ENCODE measurements around the gene SNX20.

Gene SNX20

DNA sequence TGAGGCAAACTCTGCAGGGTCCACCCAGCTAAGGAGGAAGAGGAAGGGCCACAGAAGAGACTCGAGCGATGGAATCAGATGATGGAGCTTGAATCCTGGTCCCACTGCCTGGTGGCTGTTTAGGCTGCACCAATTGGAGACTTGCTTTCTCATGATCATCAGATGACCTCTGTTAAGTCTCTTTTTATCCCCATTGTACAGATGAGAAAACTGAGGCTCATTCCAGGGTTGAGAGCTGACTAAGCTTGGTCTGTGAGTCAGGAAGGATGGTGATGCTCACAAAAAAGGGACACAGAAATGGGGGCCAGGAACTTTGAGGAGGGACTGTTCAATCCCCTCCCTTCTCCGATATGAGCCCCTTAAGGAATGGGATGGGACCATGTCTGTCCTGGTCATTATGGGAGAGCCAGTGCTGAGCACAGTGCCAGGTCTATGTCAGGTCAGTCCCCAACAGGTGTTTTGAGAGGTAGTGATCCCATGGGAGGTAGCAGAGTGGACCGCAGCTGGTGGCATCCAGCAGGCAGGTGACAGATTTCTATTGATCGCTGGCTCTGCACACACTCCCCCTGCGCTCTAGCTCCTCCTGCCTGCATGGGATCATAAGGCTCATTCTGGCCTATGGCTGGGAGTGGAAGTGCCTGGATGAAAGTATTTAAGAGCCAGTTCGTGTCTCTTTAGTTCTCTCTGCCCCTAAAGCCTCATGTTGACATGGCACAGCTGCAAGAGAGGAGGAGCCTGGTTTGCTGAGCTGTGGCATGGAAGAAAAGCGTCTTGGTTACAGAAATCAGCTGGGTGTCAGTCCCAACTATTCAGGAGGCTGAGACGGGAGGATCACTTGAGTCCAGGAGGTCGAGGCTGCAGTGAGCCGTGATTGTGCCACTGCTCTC lies 27.2 kb downstream of the SNX20 start:
- FAIRE-seq, result no peak

DNA sequence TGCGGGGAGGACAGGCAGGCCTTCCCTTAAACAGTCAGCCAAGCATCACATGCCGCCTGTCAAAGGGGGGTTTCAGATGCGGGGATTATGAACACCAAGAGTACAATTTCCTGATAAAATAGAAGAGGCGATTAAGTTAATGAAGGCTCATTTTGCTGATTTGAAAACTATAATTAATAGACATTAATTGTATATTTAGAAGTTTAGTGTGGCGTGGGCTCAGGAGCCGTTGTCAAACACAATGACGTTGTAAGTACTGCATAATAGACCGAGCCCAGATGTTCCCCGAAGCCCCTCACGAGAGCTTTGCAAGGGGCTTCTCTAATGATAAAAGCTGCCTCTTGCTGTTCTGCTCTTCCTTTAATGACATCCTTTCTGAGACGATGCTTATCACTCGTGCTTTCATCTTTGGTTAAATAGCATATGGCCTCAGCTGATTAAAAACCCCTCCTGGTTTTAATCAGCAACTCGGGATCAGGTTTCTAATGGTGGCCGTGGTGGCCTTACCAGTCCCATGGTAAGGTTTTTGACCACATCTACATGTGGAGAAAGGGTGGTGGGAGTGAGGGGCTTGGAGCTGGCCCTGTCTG lies 28.2 kb downstream of the SNX20 start:
- FAIRE-seq, result no peak

DNA sequence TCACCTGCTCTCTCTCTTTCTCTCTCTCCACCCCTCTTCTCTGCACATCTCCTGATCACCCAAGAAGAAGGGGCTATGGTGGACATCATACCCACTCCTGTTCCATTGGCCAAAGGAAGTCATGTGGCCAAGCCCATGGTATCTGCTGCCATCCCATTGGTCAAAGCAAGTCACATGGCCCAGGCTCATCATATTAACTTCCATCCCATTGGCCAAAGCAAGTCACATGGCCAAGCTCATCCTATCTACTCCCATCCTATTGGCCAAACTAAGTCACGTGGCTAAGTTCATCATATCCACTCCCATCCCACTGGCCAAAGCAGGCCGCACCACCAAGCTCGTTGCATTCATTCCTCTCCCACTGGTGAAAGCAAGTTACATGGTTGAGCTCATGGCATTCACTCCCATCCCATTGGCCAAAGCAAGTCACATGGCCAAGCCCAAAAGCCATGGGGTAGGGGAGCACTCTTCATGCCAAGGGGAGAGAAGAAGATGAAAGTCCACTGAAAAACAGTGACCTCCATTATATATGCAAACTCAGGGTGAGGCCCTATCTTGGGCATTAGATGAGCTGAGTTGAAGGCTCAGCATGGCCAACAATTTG lies 29.2 kb downstream of the SNX20 start:
- no peak for FAIRE-seq

DNA sequence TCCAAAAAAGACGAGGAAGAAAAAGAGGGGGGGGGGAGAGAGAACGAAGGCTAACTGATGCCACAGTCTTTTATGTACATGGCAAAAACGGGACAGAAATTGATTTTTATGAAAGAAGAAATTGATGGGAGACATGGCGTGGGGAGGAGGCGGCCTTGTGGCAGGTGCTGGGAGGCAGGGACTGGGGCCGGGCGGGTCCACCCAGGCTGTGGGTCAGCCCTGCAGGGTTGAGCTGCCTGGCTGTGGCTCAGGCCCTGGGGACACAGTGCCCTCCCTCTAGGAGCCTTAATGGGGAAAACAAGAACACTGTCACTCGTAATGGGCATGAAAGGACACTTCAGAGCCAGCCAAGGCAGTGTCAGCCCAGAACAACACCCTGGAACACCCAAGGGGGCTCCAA lies 34.8 kb downstream of the SNX20 start:
- FAIRE-seq, result no peak

DNA sequence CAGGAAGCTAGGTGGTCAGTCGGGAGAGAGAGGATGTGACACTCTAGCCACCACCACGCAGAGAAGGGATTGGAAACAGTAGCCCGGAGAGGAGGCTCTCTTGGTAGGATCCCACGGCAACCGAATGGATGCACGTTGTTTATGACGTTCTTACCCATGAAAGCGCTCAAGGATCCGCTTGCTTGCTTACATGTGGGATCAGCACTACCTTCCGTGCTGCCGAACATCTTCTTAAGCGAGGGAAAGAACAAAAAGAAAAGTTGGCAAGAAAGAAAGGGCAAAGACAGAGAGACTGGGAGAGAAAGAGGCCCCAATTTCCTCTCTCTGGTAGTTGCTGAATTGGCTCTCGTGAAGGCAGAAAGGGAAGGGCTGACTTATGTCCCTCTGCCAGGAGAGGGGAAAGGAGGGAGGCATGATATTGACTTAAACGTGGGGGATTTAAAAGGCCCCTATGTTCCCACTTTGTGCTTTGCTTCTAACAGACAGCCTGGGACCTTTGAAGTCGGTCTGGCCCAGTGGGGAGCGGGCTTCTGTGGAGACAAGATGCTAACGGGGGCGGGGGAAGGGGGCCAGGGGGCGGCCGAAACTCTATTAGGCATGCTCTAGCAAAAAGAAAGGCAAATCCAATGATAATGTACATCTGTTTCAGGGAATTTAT lies 35.4 kb downstream of the SNX20 start:
- no peak for FAIRE-seq

DNA sequence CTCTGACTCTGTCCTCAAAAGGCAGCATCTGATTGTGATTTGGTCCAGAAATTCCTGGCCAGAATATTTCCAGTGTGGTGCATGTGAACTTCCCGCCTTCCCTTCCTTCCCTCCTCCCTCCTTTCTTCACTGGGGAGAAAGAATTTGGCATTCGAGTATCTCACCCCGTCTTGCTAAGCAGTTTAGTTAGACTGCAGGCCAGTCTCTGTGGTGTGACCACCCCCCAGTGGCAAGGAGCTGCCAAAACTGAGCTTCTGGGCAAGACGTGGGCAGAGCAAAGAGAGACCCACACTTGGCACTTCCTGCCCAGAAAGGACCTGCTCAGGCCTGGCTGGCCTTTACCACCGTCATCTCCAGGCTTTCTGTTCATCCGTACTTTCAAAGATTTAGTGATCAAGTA lies 36.4 kb downstream of the SNX20 start:
- no peak for FAIRE-seq

DNA sequence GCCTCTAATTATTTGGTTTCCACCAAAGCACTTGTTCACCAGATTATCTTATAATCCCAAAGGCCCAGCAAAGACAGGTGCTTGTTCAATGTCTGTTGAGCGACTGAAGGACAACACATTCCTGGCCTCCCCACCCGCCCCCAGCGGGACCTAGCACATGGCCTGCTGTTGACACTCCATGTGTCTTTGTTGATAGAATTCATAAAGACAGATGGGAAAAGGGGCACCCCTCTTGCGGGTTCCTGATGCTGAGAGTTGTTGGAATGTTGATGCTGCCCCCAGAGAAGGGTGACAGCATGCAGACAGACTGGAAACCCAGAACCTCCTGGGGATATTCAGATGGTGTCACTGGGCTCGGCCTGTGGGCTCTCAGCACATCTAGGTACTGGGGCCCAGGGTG lies 36.9 kb downstream of the SNX20 start:
- no peak for FAIRE-seq

DNA sequence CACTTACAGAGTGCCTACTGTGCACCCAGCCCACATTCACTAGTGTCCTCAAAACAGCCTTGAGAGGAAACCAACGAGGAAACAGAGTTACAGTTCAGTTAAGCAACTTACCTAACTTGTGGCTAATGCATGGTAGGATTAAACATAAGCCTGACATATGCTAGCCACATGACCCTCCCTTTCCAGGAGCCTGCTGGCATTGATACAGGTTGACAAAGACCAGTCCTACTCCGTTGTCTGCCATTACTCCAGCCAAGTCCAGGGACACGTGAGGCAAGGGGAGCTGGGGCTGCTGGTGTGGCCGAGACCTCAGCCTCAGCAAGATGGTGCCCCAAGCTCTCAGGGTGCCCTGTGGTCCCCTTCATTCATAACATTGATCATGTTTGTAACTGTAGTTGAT lies 37.9 kb downstream of the SNX20 start:
- FAIRE-seq, result no peak

DNA sequence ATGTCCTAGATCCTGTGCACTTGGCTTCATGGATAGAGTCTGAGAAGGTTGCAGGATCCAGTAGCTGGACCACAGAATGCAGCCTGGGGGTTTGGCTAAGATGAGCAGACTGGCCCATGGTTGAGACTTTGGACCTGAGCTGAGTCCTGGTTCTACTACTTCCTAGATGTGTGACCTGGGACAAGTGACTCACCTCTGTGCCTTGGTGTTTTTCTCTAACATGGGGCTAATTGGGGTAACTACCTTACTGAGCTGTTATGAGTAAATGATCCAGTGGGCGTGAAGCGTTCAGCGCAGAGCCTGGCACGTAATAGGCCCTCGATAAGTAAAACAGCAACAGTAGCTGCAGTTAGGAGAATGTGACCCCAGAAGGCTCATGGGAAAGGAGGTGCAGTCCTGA lies 38.8 kb downstream of the SNX20 start:
- FAIRE-seq, result no peak

DNA sequence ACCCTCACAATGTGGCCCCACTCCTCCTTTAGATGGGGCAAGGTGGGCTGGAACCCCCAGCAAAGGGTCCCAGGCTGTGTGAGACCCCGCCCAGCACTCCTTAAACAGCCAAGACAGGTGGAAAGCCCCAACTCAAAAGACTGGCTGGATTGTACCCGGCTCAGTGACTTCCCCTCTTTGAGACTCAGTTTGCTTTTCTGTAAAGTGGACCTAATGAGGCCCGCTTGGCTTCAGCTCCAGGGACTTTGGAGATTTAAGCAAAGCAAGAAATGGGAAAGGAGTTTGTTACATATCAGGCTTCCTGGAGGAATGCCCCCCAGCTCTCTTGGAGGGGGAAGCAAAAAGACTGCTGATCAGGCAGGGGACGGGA lies 39.3 kb downstream of the SNX20 start:
- no peak for FAIRE-seq

DNA sequence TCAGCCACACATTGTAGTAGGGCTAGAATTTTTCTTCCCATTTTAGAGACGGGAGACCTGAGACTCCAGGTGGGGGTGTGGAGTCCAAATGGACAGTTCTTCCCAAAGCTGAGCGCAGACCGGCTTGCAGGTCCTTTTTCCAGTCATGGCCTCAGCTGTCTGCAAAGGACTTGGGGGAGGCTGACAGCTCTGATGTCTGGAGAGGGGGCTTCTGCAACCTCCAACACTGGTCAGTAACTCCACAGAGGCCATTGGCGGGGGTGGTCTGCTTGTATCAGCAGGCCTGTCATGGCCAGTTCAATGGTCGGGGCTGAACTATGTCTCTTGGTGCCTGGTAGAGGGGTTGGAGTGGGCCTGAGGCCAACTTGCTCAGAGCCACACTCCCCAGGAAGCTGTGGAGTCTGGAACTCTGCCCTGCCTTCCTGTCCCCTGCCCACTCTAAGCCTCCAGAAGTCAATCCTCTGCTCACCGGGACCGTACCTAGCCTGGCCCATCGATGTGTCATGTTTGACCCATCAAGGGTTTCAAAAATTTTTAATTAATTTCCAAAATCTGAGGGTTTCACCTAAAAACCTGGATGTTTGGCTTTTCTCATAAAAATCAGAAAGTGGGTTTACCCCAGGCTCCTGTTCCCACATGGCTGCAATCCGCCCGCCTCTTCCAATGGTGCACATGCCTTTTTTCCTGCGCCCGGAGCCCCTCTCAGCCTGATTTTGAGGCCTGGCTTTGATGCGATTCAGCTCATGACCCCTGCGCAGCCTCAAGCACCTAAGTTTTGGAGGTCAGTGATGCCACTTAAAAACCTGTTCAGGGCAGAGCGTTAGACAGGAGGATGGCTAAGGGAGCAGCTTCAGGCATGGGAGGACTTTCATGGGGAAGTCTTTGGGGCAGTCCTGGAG lies 39.9 kb downstream of the SNX20 start:
- no peak for FAIRE-seq

DNA sequence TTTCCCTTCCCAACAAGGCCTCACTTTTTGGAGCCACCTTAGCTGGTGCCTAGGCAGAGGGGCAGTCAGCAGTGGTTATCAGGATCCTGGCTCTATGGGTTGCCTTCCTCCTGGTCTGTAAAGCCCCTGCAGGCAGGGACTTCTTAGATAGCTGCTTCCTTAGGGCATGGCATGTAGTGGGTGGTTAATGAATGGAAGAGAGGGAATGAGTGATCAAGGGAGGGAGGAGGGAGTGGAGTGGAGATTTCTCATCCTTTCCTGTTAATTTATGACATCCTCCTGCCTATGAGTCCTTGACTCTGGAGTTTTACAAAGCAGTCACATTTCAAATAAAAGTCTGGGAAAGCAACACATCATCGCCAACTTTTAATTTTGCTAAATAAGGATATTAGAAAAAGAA lies 40.7 kb downstream of the SNX20 start:
- FAIRE-seq, result no peak

DNA sequence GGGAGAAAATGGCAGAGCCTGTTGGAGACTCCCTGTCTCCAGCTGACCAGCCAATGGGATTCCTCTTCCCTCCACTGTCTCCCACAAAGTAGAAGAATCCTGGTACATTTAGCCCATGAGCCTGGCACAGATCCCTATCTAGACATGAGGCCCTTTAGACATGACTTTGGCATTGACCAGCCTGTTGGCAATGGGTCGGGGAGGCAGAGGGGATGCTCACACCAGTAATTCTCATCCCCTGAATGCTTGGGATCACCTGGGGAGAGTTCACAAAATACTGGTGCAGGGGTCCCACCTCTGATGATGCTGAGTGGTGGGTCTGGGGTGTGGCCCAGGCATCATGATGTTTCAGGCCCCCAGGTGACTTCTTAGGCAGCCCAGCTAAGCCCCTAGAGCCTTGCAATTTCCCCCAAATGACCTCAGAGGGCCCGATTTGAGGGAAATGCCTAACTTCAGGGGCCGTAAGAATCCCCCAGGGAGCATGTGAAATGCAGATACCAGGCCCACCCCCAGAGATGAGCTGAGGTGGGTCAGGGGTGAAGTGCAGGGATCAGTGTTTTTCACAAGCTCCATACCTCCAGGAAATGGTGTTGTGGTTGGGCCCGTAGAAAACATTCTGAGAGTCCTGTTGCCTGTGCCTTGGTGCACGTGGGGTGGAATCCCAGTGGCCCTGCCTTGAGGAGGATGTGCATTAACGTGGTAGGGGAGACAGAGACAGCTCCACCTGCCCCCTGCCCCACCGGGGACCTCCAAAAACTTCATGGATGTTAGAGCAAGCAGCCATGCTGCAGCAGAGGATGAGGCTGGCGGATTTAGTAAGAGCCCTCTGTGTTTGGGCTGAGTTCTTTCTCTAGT lies 42.1 kb downstream of the SNX20 start:
- no peak for FAIRE-seq

DNA sequence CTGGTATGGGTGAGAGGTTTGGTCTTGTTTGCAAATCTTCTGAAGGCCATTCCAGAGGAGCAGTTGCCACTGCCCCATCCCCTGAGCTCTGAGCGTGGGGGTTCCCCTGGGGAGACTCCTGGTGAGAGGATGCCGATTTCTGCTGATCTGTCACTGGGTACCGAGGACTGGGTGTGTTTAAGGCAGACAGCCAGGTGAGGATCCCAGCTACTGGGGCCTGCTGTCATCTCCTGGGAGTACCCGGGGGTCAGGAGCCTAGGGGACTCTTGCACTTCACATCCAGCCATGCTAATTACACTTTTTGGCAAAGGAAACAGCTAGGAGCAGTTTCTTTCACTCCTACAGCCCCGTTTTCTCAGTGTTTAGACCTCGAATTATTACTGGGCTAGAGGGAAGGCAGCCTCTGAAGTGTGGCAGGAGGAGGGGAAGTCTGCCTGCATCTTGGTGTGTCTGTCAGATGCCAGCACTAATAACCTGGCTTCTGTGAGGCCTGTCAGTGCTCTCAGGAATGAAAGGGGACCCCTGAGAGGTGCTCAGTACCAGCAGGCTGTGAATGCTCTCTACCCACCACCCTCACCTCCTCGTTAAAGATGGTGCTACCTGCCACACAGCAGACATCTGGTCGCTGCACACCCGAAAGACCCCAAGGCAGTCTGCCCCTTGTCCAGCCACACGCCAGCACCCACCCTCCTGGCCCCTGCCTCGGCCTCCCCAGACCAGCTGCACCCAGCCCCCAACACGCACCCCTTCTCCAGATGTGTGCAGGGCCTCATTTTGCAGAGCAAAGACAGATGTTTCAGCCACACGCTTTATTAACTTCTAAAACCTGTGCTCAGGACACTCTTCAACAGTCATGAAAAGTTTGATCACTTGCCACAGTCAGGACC lies 43.2 kb downstream of the SNX20 start:
- FAIRE-seq, result no peak

DNA sequence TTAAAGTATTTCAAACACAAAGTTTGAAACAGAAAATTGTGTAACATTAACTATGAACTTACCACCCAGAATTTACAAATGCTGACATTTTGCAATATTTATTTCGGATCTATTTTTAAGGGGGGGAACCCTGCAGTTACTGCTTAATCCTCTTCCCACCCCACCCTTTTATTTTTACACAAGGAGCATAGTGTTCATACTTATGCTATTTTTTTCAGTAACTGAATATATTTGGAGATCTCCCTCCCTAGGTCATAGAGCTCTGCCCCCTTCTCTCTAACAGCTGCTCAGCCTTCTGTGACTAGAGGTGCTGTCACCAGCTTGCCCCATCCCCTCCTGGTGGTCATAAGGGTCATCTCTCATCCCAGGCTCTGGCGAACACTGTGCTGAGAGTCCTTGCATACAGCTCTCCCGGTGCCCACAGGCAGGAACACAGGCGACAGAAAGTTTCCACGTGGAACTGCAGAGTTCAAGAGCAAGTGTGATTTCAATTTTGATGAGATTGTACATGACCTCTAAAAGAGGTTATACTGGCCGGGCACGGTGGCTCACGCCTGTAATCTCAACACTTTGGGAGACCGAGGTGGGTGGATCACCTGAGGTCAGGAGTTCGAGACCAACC lies 44.2 kb downstream of the SNX20 start:
- FAIRE-seq, result no peak

DNA sequence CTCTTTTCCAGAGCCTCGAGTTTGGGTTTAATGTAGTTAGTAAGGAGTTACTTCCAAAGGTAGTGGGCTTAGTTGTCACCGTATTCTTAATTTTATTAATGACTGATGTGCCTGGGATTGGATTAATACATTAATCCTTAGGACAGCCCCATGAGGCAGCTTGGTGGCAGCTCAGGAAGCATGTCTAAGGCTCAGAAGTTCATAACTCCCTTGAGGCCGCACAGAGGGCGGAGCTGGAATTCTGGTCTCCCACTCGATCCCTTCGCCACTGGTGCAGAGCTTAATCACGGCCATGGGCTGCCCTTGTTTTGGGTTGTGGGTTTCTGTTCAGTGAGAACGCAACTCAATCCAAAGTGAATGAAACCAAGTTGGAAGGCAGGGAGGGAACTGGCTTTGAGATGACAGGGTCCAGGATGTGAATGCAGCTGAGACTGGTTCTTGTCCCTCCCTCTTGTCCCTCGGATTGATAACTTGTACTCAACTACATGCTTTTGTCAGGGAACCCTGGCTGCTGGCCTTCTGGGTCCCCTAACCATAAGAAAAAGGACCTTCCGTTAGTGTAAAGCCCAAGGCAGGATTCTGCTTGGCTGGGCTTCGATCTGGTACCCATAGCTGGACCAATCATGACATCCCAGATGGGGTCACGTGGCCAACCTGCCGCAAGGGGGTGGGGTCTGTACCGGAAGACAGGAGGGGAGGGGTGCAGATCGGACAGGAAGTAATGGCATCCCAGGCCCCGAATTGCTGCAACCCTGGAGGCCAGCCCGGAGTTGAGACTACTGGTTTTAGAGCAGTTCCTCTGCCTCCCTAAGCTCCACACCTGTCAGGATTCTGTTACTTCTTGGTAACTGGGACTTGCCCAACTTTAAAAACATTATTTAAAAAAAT lies 45.4 kb downstream of the SNX20 start:
- FAIRE-seq, result no peak

DNA sequence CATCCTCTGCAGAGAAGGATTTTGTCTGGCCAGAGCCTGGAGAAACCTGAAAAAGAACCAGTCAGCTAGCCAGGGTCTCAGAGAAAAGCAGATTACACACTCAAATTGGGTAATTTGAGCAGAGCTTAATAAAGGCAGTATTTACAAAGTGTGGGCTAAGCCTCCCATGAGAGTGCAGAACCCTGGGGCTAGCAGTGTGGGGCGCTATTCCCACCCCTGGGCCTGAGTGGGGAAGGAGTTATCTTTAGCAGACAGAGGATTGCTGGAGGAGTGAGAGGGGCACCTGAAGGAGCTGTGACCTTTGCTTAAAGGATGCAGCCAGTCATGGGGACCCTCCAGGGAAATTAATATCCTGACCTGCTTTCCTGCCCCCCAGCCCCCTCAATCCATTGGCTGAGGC lies 46.2 kb downstream of the SNX20 start:
- FAIRE-seq, result no peak

DNA sequence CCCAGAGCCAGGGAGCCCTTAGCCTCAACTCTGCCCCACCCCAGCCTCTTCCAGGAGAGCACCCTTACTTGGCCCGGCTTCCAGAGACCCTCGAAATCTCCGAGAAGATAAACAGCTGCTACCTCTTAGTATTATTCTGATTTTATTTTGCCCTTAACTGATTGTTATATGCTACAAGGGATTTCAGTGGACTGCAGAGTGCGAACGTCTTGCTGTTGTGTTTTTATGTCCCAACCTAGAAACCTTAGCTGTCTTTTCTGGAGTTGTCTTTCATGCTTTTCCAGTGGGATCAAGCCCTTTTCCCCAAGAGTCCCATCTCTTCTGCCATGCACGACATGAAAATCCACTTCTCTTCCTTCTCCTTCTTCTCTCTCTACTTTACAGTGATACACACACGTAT lies 47.0 kb downstream of the SNX20 start:
- FAIRE-seq, result no peak

Measured in A204.1 (cell line).